Mesenchymal stem cell (in vitro differentiated cells and primary cell): ENCODE results near the gene SRL.
"Not testable (repeated sequence)": the region's sequence is repeated elsewhere in the genome, so short reads cannot be mapped to it uniquely, and the experiment has no call there.

Source experiments
- DNase-seq: peaks from one replicate; pipeline ENCODE4 v3.0.0-alpha.2; 2013
- H2AFZ ChIP-seq: one replicate; pipeline ENCODE4 v1.6.1; 2013; ENCODE audit warnings: low read depth, mild to moderate bottlenecking, control low read depth, inconsistent platforms, low read length, moderate library complexity
- H2AK5ac ChIP-seq: 2 replicates; pipeline ENCODE4 v1.6.1; 2013; ENCODE audit warnings: low read length, moderate library complexity, mild to moderate bottlenecking, inconsistent platforms; ENCODE audit not compliant: severe bottlenecking
- H2BK120ac ChIP-seq: one replicate; pipeline ENCODE4 v1.6.1; 2013; ENCODE audit warnings: low read depth, mild to moderate bottlenecking, inconsistent platforms, low read length, moderate library complexity
- H2BK12ac ChIP-seq, 2 experiments: one replicate each; pipeline ENCODE4 v1.6.1; 2013; ENCODE audit warnings: inconsistent platforms in 2 of 2, low read length in 2 of 2, mild to moderate bottlenecking in 2 of 2, moderate library complexity in 2 of 2, control low read depth in 1 of 2
- H2BK15ac ChIP-seq: one replicate; pipeline ENCODE4 v1.6.1; 2013; ENCODE audit warnings: mild to moderate bottlenecking, low read depth, inconsistent platforms; ENCODE audit not compliant: poor library complexity, severe bottlenecking
- H2BK5ac ChIP-seq: 2 replicates; pipeline ENCODE4 v1.6.1; 2013; ENCODE audit warnings: low read depth, mild to moderate bottlenecking, low read length, control low read depth, inconsistent platforms; ENCODE audit not compliant: poor library complexity, severe bottlenecking
- H3K14ac ChIP-seq, 2 experiments: one replicate each; pipeline ENCODE4 v1.6.1; 2013; ENCODE audit warnings: inconsistent platforms in 2 of 2, low read length in 2 of 2, control low read depth in 1 of 2, mild to moderate bottlenecking in 1 of 2, moderate library complexity in 1 of 2
- H3K18ac ChIP-seq, 2 experiments: one replicate each; pipeline ENCODE4 v1.6.1; 2013; ENCODE audit warnings: inconsistent platforms in 2 of 2, low read length in 2 of 2, control low read depth in 1 of 2, low read depth in 1 of 2, mild to moderate bottlenecking in 1 of 2
- H3K23ac ChIP-seq, 2 experiments: one replicate each; pipeline ENCODE4 v1.6.1; 2013; ENCODE audit warnings: inconsistent platforms in 2 of 2, low read length in 2 of 2, mild to moderate bottlenecking in 2 of 2, moderate library complexity in 2 of 2, control low read depth in 1 of 2
- H3K27ac ChIP-seq: 2 replicates; pipeline ENCODE4 v1.5.1; 2013; ENCODE audit warnings: mild to moderate bottlenecking, moderate library complexity, low read length, control low read depth, inconsistent platforms; ENCODE audit not compliant: poor library complexity, severe bottlenecking
- H3K27me3 ChIP-seq, 2 experiments: 2 replicates each; pipeline versions ENCODE4 v1.6.1 to v1.7.0; 2013; ENCODE audit warnings: low read length in 2 of 2, mild to moderate bottlenecking in 2 of 2, moderate library complexity in 2 of 2, control low read depth in 1 of 2, inconsistent platforms in 1 of 2; ENCODE audit not compliant: control insufficient read depth in 1 of 2, insufficient read depth in 1 of 2
- H3K36me3 ChIP-seq, 2 experiments: 2 replicates each; pipeline versions ENCODE4 v1.6.1 to v1.7.0; 2013; ENCODE audit warnings: low read length in 2 of 2, control low read depth in 1 of 2, inconsistent platforms in 1 of 2, low read depth in 1 of 2, mild to moderate bottlenecking in 1 of 2; ENCODE audit not compliant: insufficient read depth in 2 of 2, control insufficient read depth in 1 of 2
- H3K4ac ChIP-seq, 2 experiments: one replicate each; pipeline ENCODE4 v1.6.1; 2013; ENCODE audit warnings: inconsistent platforms in 2 of 2, low read length in 2 of 2, mild to moderate bottlenecking in 2 of 2, moderate library complexity in 2 of 2, control low read depth in 1 of 2, low read depth in 1 of 2
- H3K4me1 ChIP-seq: 2 replicates; pipeline ENCODE4 v1.6.1; 2013; ENCODE audit warnings: low read depth, low read length, control low read depth; ENCODE audit not compliant: control insufficient read depth, insufficient read depth
- H3K4me2 ChIP-seq: 2 replicates; pipeline ENCODE4 v1.6.1; 2013; ENCODE audit warnings: low read length, mild to moderate bottlenecking, inconsistent platforms; ENCODE audit not compliant: poor library complexity, severe bottlenecking
- H3K4me3 ChIP-seq, 2 experiments: 2 replicates each; pipeline versions ENCODE4 v1.5.1 to v1.7.0; 2013; ENCODE audit warnings: low read length in 2 of 2, mild to moderate bottlenecking in 2 of 2, control low read depth in 1 of 2, low read depth in 1 of 2; ENCODE audit not compliant: insufficient read depth in 1 of 2
- H3K79me1 ChIP-seq: replicated peaks from 2 replicates; pipeline ENCODE4 v1.6.1; 2013; ENCODE audit warnings: mild to moderate bottlenecking, control low read depth, low read length, inconsistent platforms; ENCODE audit not compliant: poor library complexity, severe bottlenecking
- H3K9ac ChIP-seq: 2 replicates; pipeline ENCODE4 v1.7.0; 2013; ENCODE audit warnings: mild to moderate bottlenecking, low read length, moderate library complexity
- H3K9me3 ChIP-seq: 2 replicates; pipeline ENCODE4 v1.7.0; 2013; ENCODE audit warnings: mild to moderate bottlenecking, low read length; ENCODE audit not compliant: control insufficient read depth
- H4K8ac ChIP-seq: one replicate; pipeline ENCODE4 v1.6.1; 2013; ENCODE audit warnings: inconsistent platforms, mild to moderate bottlenecking, low read length, moderate library complexity
- H4K91ac ChIP-seq: one replicate; pipeline ENCODE4 v1.6.1; 2013; ENCODE audit warnings: mild to moderate bottlenecking, low read length, inconsistent platforms
- WGBS: methylation state at CpG from one replicate; pipeline ENCODE4 v1.1.7; 2013; ENCODE audit warnings: mixed read lengths; 5-methylcytosine and 5-hydroxymethylcytosine counted together

SRL gene

GRCh38 chr16:4158143-4159093, 83.5 kb downstream of the SRL start:
- Histone ChIP-seq H3K14ac (no peak overlapping the region), H3K23ac (no peak overlapping the region), H2BK15ac (no peak overlapping the region), H3K79me1 (no peaks in the 10 kb centered on the region), H3K4me2 (no peak overlapping the region), H3K18ac (no peak overlapping the region), H3K9ac (no peak overlapping the region), H3K36me3 (no peaks in the 10 kb centered on the region), H2BK120ac (no peak overlapping the region), H3K27me3 (peaks cover 7 to 20% of the 10 kb centered on the region in 2 experiments), H4K91ac (no peak overlapping the region), H3K4me3 (no peak overlapping the region), H3K9me3 (no peaks in the 10 kb centered on the region), H2BK12ac (no peak overlapping the region), H2AK5ac (no peak overlapping the region), H2AFZ (no peak overlapping the region), H4K8ac (no peak overlapping the region), H3K4me1 (no peaks in the 10 kb centered on the region), H2BK5ac (no peak overlapping the region), H3K27ac (no peak overlapping the region), H3K4ac (no peak overlapping the region)
- DNase-seq, result no peak
- 87% methylated on average over 11 of the region's 13 CpGs for WGBS

- no peak overlapping the region for H3K27ac ChIP-seq
- no peak overlapping the region for H3K4ac ChIP-seq
- peaks cover 7 to 20% of the 10 kb centered on the region in 2 experiments for H3K27me3 ChIP-seq
- H3K9me3 ChIP-seq, result no peaks in the 10 kb centered on the region
- no peaks in the 10 kb centered on the region for H3K4me1 ChIP-seq
- 93% methylated on average over 4 of the region's 4 CpGs for WGBS
- no peak overlapping the region for H2AFZ ChIP-seq
- no peaks in the 10 kb centered on the region for H3K36me3 ChIP-seq
- no peak overlapping the region for H4K8ac ChIP-seq
- H2BK12ac ChIP-seq, result no peak overlapping the region
- no peak overlapping the region for H3K4me2 ChIP-seq
- H2BK5ac ChIP-seq, result no peak overlapping the region
- H3K18ac ChIP-seq, result no peak overlapping the region
- H2AK5ac ChIP-seq, result no peak overlapping the region
- H2BK120ac ChIP-seq, result no peak overlapping the region
- no peak overlapping the region for H4K91ac ChIP-seq
- H3K9ac ChIP-seq, result no peak overlapping the region
- H3K79me1 ChIP-seq, result no peaks in the 10 kb centered on the region
- no peak for DNase-seq
- no peak overlapping the region for H3K23ac ChIP-seq
- no peak overlapping the region for H3K14ac ChIP-seq
- H2BK15ac ChIP-seq, result no peak overlapping the region
- H3K4me3 ChIP-seq, result no peak overlapping the region
Measured at GRCh38 chr16:4157376-4157825, 84.5 kb downstream of the SRL start.

GRCh38 chr16:4156503-4156902, 85.4 kb downstream of the SRL start:
- H3K14ac ChIP-seq, H4K91ac ChIP-seq, H2AFZ ChIP-seq, H4K8ac ChIP-seq, H3K9ac ChIP-seq, H2BK120ac ChIP-seq, H3K4me1 ChIP-seq, H2BK5ac ChIP-seq, H3K18ac ChIP-seq, H3K23ac ChIP-seq, H3K36me3 ChIP-seq, H3K9me3 ChIP-seq, H2AK5ac ChIP-seq, DNase-seq, H3K27ac ChIP-seq, H2BK12ac ChIP-seq, H3K4ac ChIP-seq, H3K4me3 ChIP-seq, H3K4me2 ChIP-seq, H3K79me1 ChIP-seq, H2BK15ac ChIP-seq: not testable (repeated sequence)
- H3K27me3 ChIP-seq, result peaks cover 7 to 20% of the 10 kb centered on the region in 2 experiments
- WGBS, result 100% methylated on average over 1 of the region's 3 CpGs

- H2BK120ac ChIP-seq, H3K4me3 ChIP-seq, H2BK12ac ChIP-seq, H3K4ac ChIP-seq, H3K4me2 ChIP-seq, H4K91ac ChIP-seq, DNase-seq, H3K9ac ChIP-seq, H3K14ac ChIP-seq, H2BK15ac ChIP-seq, H3K36me3 ChIP-seq, H2AK5ac ChIP-seq, H2BK5ac ChIP-seq, H3K27ac ChIP-seq, H3K9me3 ChIP-seq, H3K79me1 ChIP-seq, H3K23ac ChIP-seq, H3K18ac ChIP-seq, H4K8ac ChIP-seq, H3K4me1 ChIP-seq: not testable (repeated sequence)
- Histone ChIP-seq H3K27me3 (peaks cover 5 to 13% of the 10 kb centered on the region in 2 experiments), H2AFZ (peak overlapping the region; percentile 4)
- 92% methylated on average over 13 of the region's 13 CpGs for WGBS
Measured at GRCh38 chr16:4153364-4153763, 88.5 kb downstream of the SRL start.
